ENCODE measurements around the gene STAM. TPM values are rescaled to one million over a fixed set of nuclear protein-coding genes. Genes with fewer than 3 reads are reported as not detected.
"Not testable (repeated sequence)": the region's sequence is repeated elsewhere in the genome, so short reads cannot be mapped to it uniquely, and the experiment has no call there.

STAM gene
- total RNA-seq, 1 donor from 2014 or later, result 22.2 TPM

- DNase-seq (ENCODE audit: extremely low read depth, low read depth, low spot score), result no peak
These were observed 72.2 kb downstream of the STAM start for GRCh38 chr10:17716161-17716560.

- DNase-seq (ENCODE audit: extremely low read depth, low read depth, low spot score), result not testable (repeated sequence)
These were observed 78.5 kb downstream of the STAM start for GRCh38 chr10:17722317-17723014.

- no peak for DNase-seq (ENCODE audit: extremely low read depth, low read depth, low spot score)
These were observed 81.8 kb downstream of the STAM start for GRCh38 chr10:17725703-17726102.

- DNase-seq (ENCODE audit: extremely low read depth, low read depth, low spot score), result no peak
These were observed 85.7 kb downstream of the STAM start for GRCh38 chr10:17729630-17730029.

GRCh38 chr10:17730667-17731066, 86.7 kb downstream of the STAM start:
- no peak for DNase-seq (ENCODE audit: extremely low read depth, low read depth, low spot score)

GRCh38 chr10:17731331-17732020, 87.5 kb downstream of the STAM start:
- DNase-seq (ENCODE audit: extremely low read depth, low read depth, low spot score), result no peak

- DNase-seq (ENCODE audit: extremely low read depth, low read depth, low spot score), result no peak
These were observed 89.7 kb downstream of the STAM start for GRCh38 chr10:17733620-17734019.

- DNase-seq (ENCODE audit: extremely low read depth, low read depth, low spot score), result no peak
These were observed 90.6 kb downstream of the STAM start for GRCh38 chr10:17734432-17735080.

GRCh38 chr10:17735166-17735941, 91.4 kb downstream of the STAM start:
- peak; percentile 29 for DNase-seq (ENCODE audit: extremely low read depth, low read depth, low spot score)

GRCh38 chr10:17736223-17736622, 92.3 kb downstream of the STAM start:
- DNase-seq (ENCODE audit: extremely low read depth, low read depth, low spot score), result no peak

GRCh38 chr10:17737027-17737965, 93.3 kb downstream of the STAM start:
- no peak for DNase-seq (ENCODE audit: extremely low read depth, low read depth, low spot score)

GRCh38 chr10:17740668-17741067, 96.7 kb downstream of the STAM start:
- no peak for DNase-seq (ENCODE audit: extremely low read depth, low read depth, low spot score)

GRCh38 chr10:17742918-17743317, 99.0 kb downstream of the STAM start:
- DNase-seq (ENCODE audit: extremely low read depth, low read depth, low spot score), result peak; percentile 36

- DNase-seq (ENCODE audit: extremely low read depth, low read depth, low spot score), result no peak
These were observed 99.5 kb downstream of the STAM start for GRCh38 chr10:17743437-17743836.

- DNase-seq (ENCODE audit: extremely low read depth, low read depth, low spot score), result peak; percentile 65
These were observed 100.5 kb downstream of the STAM start for GRCh38 chr10:17744341-17744861.

GRCh38 chr10:17747883-17748550, 104.1 kb downstream of the STAM start:
- no peak for DNase-seq (ENCODE audit: extremely low read depth, low read depth, low spot score)

- no peak for DNase-seq (ENCODE audit: extremely low read depth, low read depth, low spot score)
These were observed 105.9 kb downstream of the STAM start for GRCh38 chr10:17749890-17750289.

- no peak for DNase-seq (ENCODE audit: extremely low read depth, low read depth, low spot score)
These were observed 108.0 kb downstream of the STAM start, which contains the start of gene TMEM236 for GRCh38 chr10:17751781-17752445. TMEM236 (plus strand) TSS chr10:17752201; CDS start chr10:17752296, 95 bp downstream.

Data from glomerular endothelial cell (primary cell).